ENCODE data around the gene PTPRN2. TPM values are rescaled to one million over a fixed set of nuclear protein-coding genes. Genes with fewer than 3 reads are reported as not detected.
"Not testable (repeated sequence)": the region's sequence is repeated elsewhere in the genome, so short reads cannot be mapped to it uniquely, and the experiment has no call there.

Gene PTPRN2
- polyA plus RNA-seq, 1 experiment, result 0.31 TPM

DNA sequence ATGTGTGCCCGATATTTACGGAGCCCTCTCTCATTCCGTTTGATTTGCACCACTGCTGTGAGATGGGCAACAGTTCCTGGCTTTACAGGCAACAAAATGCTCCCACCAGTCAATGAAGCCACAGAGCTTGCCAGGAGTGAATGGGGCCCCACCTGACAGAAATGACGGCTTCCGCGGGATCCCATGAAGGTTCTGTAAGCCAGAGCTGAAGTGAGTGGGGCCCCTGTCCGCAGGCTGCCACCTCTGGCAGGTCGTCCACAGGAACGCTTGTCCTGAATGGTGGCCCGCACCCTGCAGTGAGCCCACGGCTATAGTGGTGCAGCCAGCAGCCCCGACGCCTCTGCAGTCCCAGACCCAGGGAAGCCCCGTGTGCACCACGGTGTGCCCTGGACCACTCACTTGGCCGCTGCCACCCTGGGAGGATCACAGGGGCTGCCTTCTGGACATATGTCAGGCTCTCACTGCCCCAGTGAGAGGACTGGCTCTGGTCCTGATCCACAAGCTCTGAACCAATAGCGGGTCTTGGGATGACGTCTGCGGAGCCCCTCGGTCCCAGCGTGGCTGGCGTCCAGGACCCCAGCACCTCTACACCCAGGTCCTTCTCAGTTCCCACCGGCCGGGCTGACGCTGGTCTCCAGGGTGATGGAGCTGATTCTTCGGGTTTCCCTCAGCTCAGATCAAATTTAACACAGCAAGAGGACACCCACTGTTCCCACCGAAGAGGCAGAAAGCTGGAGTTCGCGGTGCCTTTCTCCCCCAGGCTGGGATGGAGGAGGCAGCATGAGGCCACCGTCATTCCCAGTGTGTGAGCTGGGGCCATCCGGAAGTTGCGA is 738.9 kb downstream of the PTPRN2 start:
- POLR2A ChIA-PET, result no interaction called here
- CTCF ChIA-PET, result no interaction called here
- DNase-seq (ENCODE audit: low read depth), result no peak
- Histone ChIP-seq H3K36me3 (ENCODE audit: control insufficient read depth, insufficient read depth, low read length) (no peaks in the 10 kb centered on the region), H3K27me3 (ENCODE audit: control insufficient read depth, insufficient read depth, low read length) (no peaks in the 10 kb centered on the region), H3K4me3 (ENCODE audit: low read depth, low read length) (no peak overlapping the region)
- TF ChIP-seq, protein P1, sequence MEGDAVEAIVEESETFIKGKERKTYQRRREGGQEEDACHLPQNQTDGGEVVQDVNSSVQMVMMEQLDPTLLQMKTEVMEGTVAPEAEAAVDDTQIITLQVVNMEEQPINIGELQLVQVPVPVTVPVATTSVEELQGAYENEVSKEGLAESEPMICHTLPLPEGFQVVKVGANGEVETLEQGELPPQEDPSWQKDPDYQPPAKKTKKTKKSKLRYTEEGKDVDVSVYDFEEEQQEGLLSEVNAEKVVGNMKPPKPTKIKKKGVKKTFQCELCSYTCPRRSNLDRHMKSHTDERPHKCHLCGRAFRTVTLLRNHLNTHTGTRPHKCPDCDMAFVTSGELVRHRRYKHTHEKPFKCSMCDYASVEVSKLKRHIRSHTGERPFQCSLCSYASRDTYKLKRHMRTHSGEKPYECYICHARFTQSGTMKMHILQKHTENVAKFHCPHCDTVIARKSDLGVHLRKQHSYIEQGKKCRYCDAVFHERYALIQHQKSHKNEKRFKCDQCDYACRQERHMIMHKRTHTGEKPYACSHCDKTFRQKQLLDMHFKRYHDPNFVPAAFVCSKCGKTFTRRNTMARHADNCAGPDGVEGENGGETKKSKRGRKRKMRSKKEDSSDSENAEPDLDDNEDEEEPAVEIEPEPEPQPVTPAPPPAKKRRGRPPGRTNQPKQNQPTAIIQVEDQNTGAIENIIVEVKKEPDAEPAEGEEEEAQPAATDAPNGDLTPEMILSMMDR (IDR thresholded peaks at IDR 0.05; ENCODE audit: insufficient read depth, low read depth, low read length), result no peak

DNA sequence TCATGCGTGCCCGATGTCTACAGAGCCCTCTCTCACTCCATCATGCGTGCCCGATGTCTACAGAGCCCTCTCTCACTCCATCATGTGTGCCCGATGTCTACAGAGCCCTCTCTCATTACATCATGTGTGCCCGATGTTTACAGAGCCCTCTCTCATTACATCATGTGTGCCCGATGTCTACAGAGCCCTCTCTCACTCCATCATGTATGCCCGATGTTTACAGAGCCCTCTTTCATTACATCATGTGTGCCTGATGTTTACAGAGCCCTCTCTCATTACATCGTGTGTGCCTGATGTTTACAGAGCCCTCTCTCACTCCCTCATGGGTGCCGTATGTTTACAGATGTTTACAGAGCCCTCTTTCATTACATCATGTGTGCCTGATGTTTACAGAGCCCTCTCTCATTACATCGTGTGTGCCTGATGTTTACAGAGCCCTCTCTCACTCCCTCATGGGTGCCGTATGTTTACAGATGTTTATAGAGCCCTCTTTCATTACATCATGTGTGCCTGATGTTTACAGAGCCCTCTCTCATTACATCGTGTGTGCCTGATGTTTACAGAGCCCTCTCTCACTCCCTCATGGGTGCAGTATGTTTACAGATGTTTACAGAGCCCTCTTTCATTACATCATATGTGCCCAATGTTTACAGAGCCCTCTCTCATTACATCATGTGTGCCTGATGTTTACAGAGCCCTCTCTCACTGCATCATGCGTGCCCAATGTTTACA is 739.7 kb downstream of the PTPRN2 start:
- DNase-seq (ENCODE audit: low read depth); H3K36me3 ChIP-seq (ENCODE audit: control insufficient read depth, insufficient read depth, low read length); H3K4me3 ChIP-seq (ENCODE audit: low read depth, low read length); H3K27me3 ChIP-seq (ENCODE audit: control insufficient read depth, insufficient read depth, low read length); CTCF ChIA-PET; POLR2A ChIA-PET: not testable (repeated sequence)

DNA sequence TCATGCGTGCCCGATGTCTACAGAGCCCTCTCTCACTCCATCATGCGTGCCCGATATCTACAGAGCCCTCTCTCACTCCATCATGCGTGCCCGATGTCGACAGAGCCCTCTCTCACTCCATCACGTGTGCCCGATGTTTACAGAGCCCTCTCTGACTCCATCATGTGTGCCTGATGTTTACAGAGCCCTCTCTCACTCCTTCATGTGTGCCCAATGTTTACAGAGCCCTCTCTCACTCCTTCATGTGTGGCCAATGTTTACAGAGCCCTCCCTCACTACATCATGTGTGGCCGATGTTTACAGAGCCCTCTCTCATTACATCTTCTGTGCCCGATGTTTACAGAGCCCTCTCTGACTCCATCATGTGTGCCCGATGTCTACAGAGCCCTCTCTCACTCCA is 740.9 kb downstream of the PTPRN2 start:
- DNase-seq (ENCODE audit: low read depth); CTCF ChIA-PET: not testable (repeated sequence)

DNA sequence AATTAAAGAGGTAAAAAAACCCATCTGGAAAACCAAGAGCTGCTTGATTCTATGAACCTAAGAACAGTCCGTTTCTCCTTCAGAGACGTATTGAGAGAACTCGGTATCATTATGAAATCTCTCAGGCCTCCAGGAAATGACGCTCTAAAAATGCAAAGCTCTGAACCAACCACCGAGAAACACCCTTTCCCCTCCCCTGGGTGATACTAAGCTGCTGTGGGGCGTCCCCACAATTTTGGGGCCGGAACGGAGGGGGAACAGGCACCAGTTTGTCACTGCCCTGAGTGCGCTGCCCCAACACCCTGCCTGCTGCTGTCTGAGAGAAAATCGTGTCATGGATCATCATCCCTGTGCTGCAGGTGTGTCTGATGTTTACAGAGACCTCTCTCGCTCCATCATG is 741.4 kb downstream of the PTPRN2 start:
- no peak overlapping the region for H3K4me3 ChIP-seq (ENCODE audit: low read depth, low read length)
- ChIA-PET POLR2A (no interaction called here), CTCF (no interaction called here)
- TF ChIP-seq, protein P1 (IDR thresholded peaks at IDR 0.05; ENCODE audit: insufficient read depth, low read depth, low read length), result no peak
- no peak for DNase-seq (ENCODE audit: low read depth)
- H3K27me3 ChIP-seq (ENCODE audit: control insufficient read depth, insufficient read depth, low read length), result no peaks in the 10 kb centered on the region
- H3K36me3 ChIP-seq (ENCODE audit: control insufficient read depth, insufficient read depth, low read length), result no peaks in the 10 kb centered on the region

More for the DNA sequence above, 740.9 kb downstream of the PTPRN2 start:
- POLR2A ChIA-PET; H3K4me3 ChIP-seq (ENCODE audit: low read depth, low read length); H3K27me3 ChIP-seq (ENCODE audit: control insufficient read depth, insufficient read depth, low read length); H3K36me3 ChIP-seq (ENCODE audit: control insufficient read depth, insufficient read depth, low read length): not testable (repeated sequence)

DNA sequence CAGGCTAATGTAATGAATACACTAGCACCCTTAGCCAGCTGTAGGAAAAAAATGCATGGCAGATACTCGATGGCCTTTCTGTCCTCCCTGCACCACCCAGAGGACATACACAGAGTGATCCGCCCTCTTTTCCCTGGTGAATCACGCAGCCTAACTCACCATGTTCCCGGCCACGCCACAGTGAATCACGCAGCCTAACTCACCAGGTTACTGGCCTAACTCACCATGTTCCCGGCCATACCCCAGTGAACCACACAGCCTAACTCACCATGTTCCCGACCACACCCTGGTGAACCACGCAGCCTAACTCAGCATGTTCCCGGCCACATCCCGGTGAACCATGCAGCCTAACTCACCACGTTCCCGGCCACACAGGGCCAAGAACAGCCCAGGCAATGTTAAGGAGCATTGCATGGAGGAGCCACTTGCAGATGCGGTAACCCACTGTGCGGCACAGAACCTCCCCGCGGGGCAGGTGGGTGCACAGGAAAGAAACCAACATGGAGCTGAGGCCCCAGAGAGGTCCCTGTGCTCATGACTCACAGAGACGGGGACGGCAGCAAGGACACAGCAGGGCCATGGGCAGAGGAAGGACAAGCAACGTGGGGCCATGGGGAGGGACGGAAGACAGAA is 742.3 kb downstream of the PTPRN2 start:
- H3K36me3 ChIP-seq (ENCODE audit: control insufficient read depth, insufficient read depth, low read length), result no peaks in the 10 kb centered on the region
- ChIA-PET CTCF (no interaction called here), POLR2A (no interaction called here)
- no peak for DNase-seq (ENCODE audit: low read depth)
- TF ChIP-seq, protein P1 (IDR thresholded peaks at IDR 0.05; ENCODE audit: insufficient read depth, low read depth, low read length), result no peak
- H3K27me3 ChIP-seq (ENCODE audit: control insufficient read depth, insufficient read depth, low read length), result no peaks in the 10 kb centered on the region
- H3K4me3 ChIP-seq (ENCODE audit: low read depth, low read length), result no peak overlapping the region

DNA sequence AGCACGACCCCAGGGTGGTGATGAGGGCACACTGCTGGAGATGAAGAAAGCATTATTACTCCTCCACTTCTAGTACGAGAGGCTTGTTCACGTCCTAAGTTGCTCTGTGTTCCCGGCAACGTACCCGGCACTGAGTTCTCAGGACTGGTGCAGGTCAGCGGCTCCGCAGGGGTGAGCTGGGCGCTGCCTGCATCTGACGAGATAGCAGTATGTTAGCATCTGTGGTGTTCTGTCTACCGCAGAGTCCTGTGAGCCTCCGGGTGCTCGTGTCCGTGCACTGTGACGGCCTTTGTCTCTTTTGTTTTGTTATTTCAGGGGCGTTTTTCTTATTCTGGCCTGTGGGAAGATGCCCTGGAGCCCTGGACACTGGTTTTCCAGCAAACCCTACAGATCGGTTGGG is 743.0 kb downstream of the PTPRN2 start:
- ChIA-PET CTCF (no interaction called here), POLR2A (no interaction called here)
- H3K4me3 ChIP-seq (ENCODE audit: low read depth, low read length), result no peak overlapping the region
- no peaks in the 10 kb centered on the region for H3K27me3 ChIP-seq (ENCODE audit: control insufficient read depth, insufficient read depth, low read length)
- DNase-seq (ENCODE audit: low read depth), result no peak
- TF ChIP-seq, protein P1 (IDR thresholded peaks at IDR 0.05; ENCODE audit: insufficient read depth, low read depth, low read length), result no peak
- H3K36me3 ChIP-seq (ENCODE audit: control insufficient read depth, insufficient read depth, low read length), result no peaks in the 10 kb centered on the region

Data from BJ (cell line).